ENCODE results near the gene MYO1C. TPM values are rescaled to one million over a fixed set of nuclear protein-coding genes. Genes with fewer than 3 reads are reported as not detected.

The MYO1C gene
- polyA plus RNA-seq, 1 donor from 2014 or later: 5.7 TPM

GRCh38 chr17:1485423-1486376 is 6.8 kb downstream of the MYO1C start:
- Histone ChIP-seq H4K20me1 (ENCODE audit: insufficient read depth) (no peaks in the 10 kb centered on the region), H3K9me2 (ENCODE audit: insufficient read depth, low read length) (no peaks in the 10 kb centered on the region), H3K27ac (ENCODE audit: low read length) (no peak overlapping the region), H3F3A (ENCODE audit: insufficient read depth, low read length, poor library complexity, severe bottlenecking) (no peaks in the 10 kb centered on the region), H3K4me2 (ENCODE audit: low read length) (peak overlapping the region; percentile 55), H3K9ac (ENCODE audit: low read length) (peak overlapping the region; percentile 63), H3K4me3 (ENCODE audit: low read length) (peak overlapping the region; percentile 70), H2AFZ (ENCODE audit: low read depth, low read length) (peak overlapping the region; percentile 33), H3K79me2 (replicated peaks; ENCODE audit: insufficient read depth, low read length) (no peaks in the 10 kb centered on the region), H3K27me3 (ENCODE audit: insufficient read depth, low read depth, low read length) (peaks cover 10% of the 10 kb centered on the region), H3K36me3 (ENCODE audit: insufficient read depth, low read length) (no peaks in the 10 kb centered on the region), H3K9me3 (ENCODE audit: low read length) (no peaks in the 10 kb centered on the region)
- TF ChIP-seq SMC3 (conservative IDR thresholded peaks at IDR 0.05; ENCODE audit: poor library complexity) (no peak), EP300 (conservative IDR thresholded peaks at IDR 0.05; ENCODE audit: poor library complexity, severe bottlenecking) (no peak), REST (IDR thresholded peaks at IDR 0.05; ENCODE audit: borderline replicate concordance) (no peak), RAD21 (conservative IDR thresholded peaks at IDR 0.05) (no peak), POLR2AphosphoS5 (IDR thresholded peaks at IDR 0.05) (no peak)

DNA sequence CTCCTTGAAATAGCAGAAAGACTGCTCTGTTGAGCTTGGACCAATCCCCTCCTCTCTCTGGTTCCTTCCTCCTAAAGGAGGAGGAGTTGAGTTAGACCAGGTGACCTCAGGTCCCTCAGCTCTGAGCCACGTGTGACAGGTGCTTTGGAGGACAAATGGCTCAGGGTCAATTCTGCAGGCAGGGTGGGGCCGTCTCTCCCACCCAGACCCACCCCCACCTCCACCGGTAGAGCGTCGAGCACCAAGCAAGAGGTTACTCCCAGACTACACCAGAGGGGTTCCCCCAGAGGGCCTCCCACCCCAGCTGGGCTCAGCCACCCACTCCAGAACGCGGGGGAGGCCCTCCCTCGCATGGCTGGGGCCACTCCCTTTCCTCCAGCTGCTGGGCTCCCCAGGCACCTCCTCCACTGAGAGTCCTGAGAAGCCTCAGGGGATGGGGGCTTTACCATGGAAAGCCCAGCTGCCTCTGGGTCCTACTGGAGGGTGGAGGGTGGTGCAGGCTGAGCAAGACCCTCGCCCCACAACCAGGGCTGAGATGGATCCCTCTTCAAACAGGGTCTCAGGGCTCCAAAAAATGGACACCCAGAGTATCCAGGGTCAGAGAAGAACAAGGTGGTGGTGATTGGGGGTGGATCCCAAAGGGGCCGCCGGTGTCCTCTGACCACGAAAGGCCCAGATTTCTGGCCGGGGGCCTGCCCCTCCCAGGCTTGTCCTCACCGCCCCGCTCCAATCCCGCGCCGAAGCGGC is 7.6 kb downstream of the MYO1C start:
- Histone ChIP-seq H3K4me2 (ENCODE audit: low read length) (peak overlapping the region; percentile 55), H3K9me3 (ENCODE audit: low read length) (no peaks in the 10 kb centered on the region), H3F3A (ENCODE audit: insufficient read depth, low read length, poor library complexity, severe bottlenecking) (no peaks in the 10 kb centered on the region), H3K79me2 (replicated peaks; ENCODE audit: insufficient read depth, low read length) (no peaks in the 10 kb centered on the region), H3K9ac (ENCODE audit: low read length) (peak overlapping the region; percentile 63), H2AFZ (ENCODE audit: low read depth, low read length) (peak overlapping the region; percentile 33), H3K4me3 (ENCODE audit: low read length) (peak overlapping the region; percentile 70), H4K20me1 (ENCODE audit: insufficient read depth) (no peaks in the 10 kb centered on the region), H3K27ac (ENCODE audit: low read length) (no peak overlapping the region), H3K36me3 (ENCODE audit: insufficient read depth, low read length) (no peaks in the 10 kb centered on the region), H3K27me3 (ENCODE audit: insufficient read depth, low read depth, low read length) (peaks cover 5% of the 10 kb centered on the region), H3K9me2 (ENCODE audit: insufficient read depth, low read length) (no peaks in the 10 kb centered on the region)
- TF ChIP-seq CTCF (IDR thresholded peaks at IDR 0.05; ENCODE audit: poor library complexity, severe bottlenecking): no peak
- no peak for TF ChIP-seq SMC3 (conservative IDR thresholded peaks at IDR 0.05; ENCODE audit: poor library complexity)
- no peak for TF ChIP-seq EZH2 (IDR thresholded peaks at IDR 0.05; ENCODE audit: borderline replicate concordance, insufficient read depth, low read length, poor library complexity, severe bottlenecking)
- TF ChIP-seq REST (IDR thresholded peaks at IDR 0.05; ENCODE audit: borderline replicate concordance): no peak
- no peak for TF ChIP-seq RAD21 (conservative IDR thresholded peaks at IDR 0.05)
- TF ChIP-seq POLR2AphosphoS5 (IDR thresholded peaks at IDR 0.05): no peak
- TF ChIP-seq TAF1 (IDR thresholded peaks at IDR 0.05; ENCODE audit: low read depth): no peak
- no peak for TF ChIP-seq MXI1 (conservative IDR thresholded peaks at IDR 0.05; ENCODE audit: poor library complexity, severe bottlenecking)
- TF ChIP-seq EP300 (conservative IDR thresholded peaks at IDR 0.05; ENCODE audit: poor library complexity, severe bottlenecking): no peak

Measured in neural cell (in vitro differentiated cells).